ENCODE results near the gene NOX5. TPM values are rescaled to one million over a fixed set of nuclear protein-coding genes. Genes with fewer than 3 reads are reported as not detected.

Gene NOX5
- total RNA-seq, 1 donor from 2014 or later, result not detected

GRCh38 chr15:69069996-69070395 lies 55.5 kb downstream of the NOX5 start:
- no peak overlapping the region for H3K27ac Mint-ChIP-seq (ENCODE audit: unreplicated experiment)
- H3K4me1 Mint-ChIP-seq (ENCODE audit: unreplicated experiment), result peaks cover 11% of the 10 kb centered on the region
- no peak for TF ChIP-seq CTCF (IDR thresholded peaks at IDR 0.05)
- H3K4me3 Mint-ChIP-seq (ENCODE audit: unreplicated experiment), result no peak overlapping the region
- H3K36me3 Mint-ChIP-seq (ENCODE audit: unreplicated experiment), result no peaks in the 10 kb centered on the region
- H3K9me3 Mint-ChIP-seq (ENCODE audit: unreplicated experiment), result peaks cover 4% of the 10 kb centered on the region
- no peaks in the 10 kb centered on the region for H3K27me3 Mint-ChIP-seq (ENCODE audit: unreplicated experiment)
- DNase-seq (ENCODE audit: extremely low spot score, unreplicated experiment), result no peak

GRCh38 chr15:69070396-69070795 lies 55.9 kb downstream of the NOX5 start:
- no peak for TF ChIP-seq CTCF (IDR thresholded peaks at IDR 0.05)

GRCh38 chr15:69071260-69071659 lies 56.8 kb downstream of the NOX5 start:
- peaks cover 12% of the 10 kb centered on the region for H3K4me1 Mint-ChIP-seq (ENCODE audit: unreplicated experiment)
- H3K9me3 Mint-ChIP-seq (ENCODE audit: unreplicated experiment), result peaks cover 4% of the 10 kb centered on the region
- TF ChIP-seq CTCF (IDR thresholded peaks at IDR 0.05), result no peak
- DNase-seq (ENCODE audit: extremely low spot score, unreplicated experiment), result no peak
- no peaks in the 10 kb centered on the region for H3K27me3 Mint-ChIP-seq (ENCODE audit: unreplicated experiment)
- H3K36me3 Mint-ChIP-seq (ENCODE audit: unreplicated experiment), result no peaks in the 10 kb centered on the region
- no peak overlapping the region for H3K4me3 Mint-ChIP-seq (ENCODE audit: unreplicated experiment)
- no peak overlapping the region for H3K27ac Mint-ChIP-seq (ENCODE audit: unreplicated experiment)

More at GRCh38 chr15:69070396-69070795, 55.9 kb downstream of the NOX5 start:
- Mint-ChIP-seq H3K27me3 (ENCODE audit: unreplicated experiment) (no peaks in the 10 kb centered on the region), H3K27ac (ENCODE audit: unreplicated experiment) (no peak overlapping the region), H3K4me3 (ENCODE audit: unreplicated experiment) (no peak overlapping the region), H3K4me1 (ENCODE audit: unreplicated experiment) (peaks cover 12% of the 10 kb centered on the region), H3K36me3 (ENCODE audit: unreplicated experiment) (no peaks in the 10 kb centered on the region), H3K9me3 (ENCODE audit: unreplicated experiment) (peaks cover 4% of the 10 kb centered on the region)
- DNase-seq (ENCODE audit: extremely low spot score, unreplicated experiment), result no peak

GRCh38 chr15:69072906-69073305 lies 58.4 kb downstream of the NOX5 start:
- H3K9me3 Mint-ChIP-seq (ENCODE audit: unreplicated experiment), result peaks cover 4% of the 10 kb centered on the region
- TF ChIP-seq CTCF (IDR thresholded peaks at IDR 0.05), result no peak
- H3K27ac Mint-ChIP-seq (ENCODE audit: unreplicated experiment), result no peak overlapping the region
- DNase-seq (ENCODE audit: extremely low spot score, unreplicated experiment), result no peak
- no peaks in the 10 kb centered on the region for H3K36me3 Mint-ChIP-seq (ENCODE audit: unreplicated experiment)
- no peaks in the 10 kb centered on the region for H3K27me3 Mint-ChIP-seq (ENCODE audit: unreplicated experiment)
- no peak overlapping the region for H3K4me3 Mint-ChIP-seq (ENCODE audit: unreplicated experiment)
- peaks cover 12% of the 10 kb centered on the region for H3K4me1 Mint-ChIP-seq (ENCODE audit: unreplicated experiment)

GRCh38 chr15:69074001-69074842 lies 59.7 kb downstream of the NOX5 start:
- TF ChIP-seq CTCF (IDR thresholded peaks at IDR 0.05), result no peak
- peaks cover 12% of the 10 kb centered on the region for H3K4me1 Mint-ChIP-seq (ENCODE audit: unreplicated experiment)
- H3K27ac Mint-ChIP-seq (ENCODE audit: unreplicated experiment), result peak overlapping the region; percentile 32
- peaks cover 4% of the 10 kb centered on the region for H3K9me3 Mint-ChIP-seq (ENCODE audit: unreplicated experiment)
- peak overlapping the region; percentile 81 for H3K4me3 Mint-ChIP-seq (ENCODE audit: unreplicated experiment)
- H3K27me3 Mint-ChIP-seq (ENCODE audit: unreplicated experiment), result no peaks in the 10 kb centered on the region
- DNase-seq (ENCODE audit: extremely low spot score, unreplicated experiment), result no peak
- no peaks in the 10 kb centered on the region for H3K36me3 Mint-ChIP-seq (ENCODE audit: unreplicated experiment)

All from osteocyte (in vitro differentiated cells).